GM19023 (cell line): Measurements from ENCODE around the gene OR2A42.
"Not testable (repeated sequence)": the region's sequence is repeated elsewhere in the genome, so short reads cannot be mapped to it uniquely, and the experiment has no call there.

Source experiments
- ATAC-seq: cut with Tn5 transposase; IDR thresholded peaks from one replicate; pipeline ENCODE4 v1.9.1; 2021; ENCODE audit warnings: mild to moderate bottlenecking, moderate library complexity; ENCODE audit not compliant: unreplicated experiment

The OR2A42 gene

DNA sequence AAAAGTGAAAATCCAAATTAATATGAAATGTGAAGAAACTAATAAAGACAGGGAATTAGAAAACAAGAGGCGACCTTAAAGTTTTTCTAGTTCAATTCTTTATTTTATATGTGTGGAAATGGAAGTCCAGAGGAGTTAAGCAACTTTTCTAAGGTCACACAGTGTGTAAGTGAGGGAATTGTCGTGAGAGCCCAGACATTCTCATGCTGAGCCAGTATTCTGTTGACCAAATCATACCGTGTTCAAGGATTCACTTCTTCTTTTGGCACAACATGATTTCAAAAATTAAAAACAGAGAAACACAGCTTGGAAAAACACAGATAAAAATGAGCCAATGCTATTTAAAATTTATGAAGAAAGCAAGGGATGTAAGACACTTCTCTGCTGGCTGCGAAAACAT lies 12.5 kb downstream of the OR2A42 start:
- ATAC-seq: not testable (repeated sequence)

GRCh38 chr7:144223675-144224074 lies 15.7 kb downstream of the OR2A42 start:
- ATAC-seq: not testable (repeated sequence)

GRCh38 chr7:144220531-144220930 lies 18.9 kb downstream of the OR2A42 start:
- ATAC-seq: not testable (repeated sequence)

GRCh38 chr7:144219149-144219548 lies 20.3 kb downstream of the OR2A42 start:
- ATAC-seq: not testable (repeated sequence)

- not testable (repeated sequence) for ATAC-seq
These were observed 20.8 kb downstream of the OR2A42 start for GRCh38 chr7:144218581-144218980.

DNA sequence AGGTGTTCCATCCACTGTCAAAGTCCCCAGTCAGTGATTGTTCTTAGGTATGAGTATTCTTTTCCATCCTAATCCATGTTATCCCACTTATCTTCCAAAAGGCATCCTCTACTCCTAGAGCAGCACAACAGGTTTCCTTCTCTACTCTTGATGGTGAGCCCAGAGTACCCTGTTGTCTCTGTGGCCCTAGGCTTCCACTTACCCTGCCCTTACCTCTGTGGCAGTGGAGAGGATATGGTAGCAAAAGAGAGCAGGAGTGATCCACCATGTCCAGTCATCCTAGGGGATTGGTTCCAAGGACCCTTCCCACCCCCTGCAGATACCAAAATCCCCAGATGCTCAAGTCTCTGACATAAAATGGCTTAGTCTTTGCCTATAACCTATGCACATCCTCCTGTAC lies 22.2 kb downstream of the OR2A42 start:
- not testable (repeated sequence) for ATAC-seq

DNA sequence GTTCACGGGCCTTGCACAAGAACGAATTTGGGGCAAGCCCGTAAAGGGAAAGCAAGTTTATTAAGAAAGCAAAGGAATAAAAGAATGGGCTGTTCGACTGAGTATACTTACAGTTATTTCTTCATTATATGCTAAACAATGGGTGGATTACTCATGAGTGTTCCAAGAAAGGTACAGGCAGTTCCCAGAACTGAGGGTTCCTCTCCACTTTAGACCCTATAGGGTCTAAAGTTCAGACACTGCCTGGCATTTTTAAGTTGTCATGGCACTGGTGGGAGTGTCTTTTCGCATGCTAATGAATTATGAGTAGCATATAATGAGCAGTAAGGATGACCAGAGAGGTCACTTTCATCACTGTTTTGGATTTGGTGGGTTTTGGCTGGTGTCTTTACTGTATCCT lies 34.1 kb downstream of the OR2A42 start:
- ATAC-seq: not testable (repeated sequence)

- ATAC-seq: not testable (repeated sequence)
These were observed 36.3 kb downstream of the OR2A42 start for GRCh38 chr7:144203086-144203485.

GRCh38 chr7:144201978-144202377 lies 37.4 kb downstream of the OR2A42 start:
- peak; percentile 26 for ATAC-seq

DNA sequence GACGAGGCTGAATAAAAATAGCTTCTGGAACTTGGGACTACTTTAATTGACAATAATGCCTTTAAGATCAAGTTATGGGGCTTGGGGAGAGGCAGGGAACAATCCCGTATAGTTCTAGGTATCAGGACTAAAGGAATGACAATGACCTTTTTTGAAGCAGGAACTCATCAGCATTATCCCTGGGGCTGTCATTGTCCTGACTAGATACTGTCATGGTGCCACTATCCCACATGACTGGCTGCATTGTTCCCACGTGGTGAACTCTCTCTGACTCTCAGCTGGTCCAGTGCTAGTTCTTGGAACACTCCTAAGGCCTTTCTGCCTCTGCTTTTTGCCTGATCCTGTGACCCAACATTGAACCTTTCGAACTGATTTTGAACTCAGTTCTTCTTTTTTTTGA lies 40.5 kb downstream of the OR2A42 start:
- not testable (repeated sequence) for ATAC-seq

DNA sequence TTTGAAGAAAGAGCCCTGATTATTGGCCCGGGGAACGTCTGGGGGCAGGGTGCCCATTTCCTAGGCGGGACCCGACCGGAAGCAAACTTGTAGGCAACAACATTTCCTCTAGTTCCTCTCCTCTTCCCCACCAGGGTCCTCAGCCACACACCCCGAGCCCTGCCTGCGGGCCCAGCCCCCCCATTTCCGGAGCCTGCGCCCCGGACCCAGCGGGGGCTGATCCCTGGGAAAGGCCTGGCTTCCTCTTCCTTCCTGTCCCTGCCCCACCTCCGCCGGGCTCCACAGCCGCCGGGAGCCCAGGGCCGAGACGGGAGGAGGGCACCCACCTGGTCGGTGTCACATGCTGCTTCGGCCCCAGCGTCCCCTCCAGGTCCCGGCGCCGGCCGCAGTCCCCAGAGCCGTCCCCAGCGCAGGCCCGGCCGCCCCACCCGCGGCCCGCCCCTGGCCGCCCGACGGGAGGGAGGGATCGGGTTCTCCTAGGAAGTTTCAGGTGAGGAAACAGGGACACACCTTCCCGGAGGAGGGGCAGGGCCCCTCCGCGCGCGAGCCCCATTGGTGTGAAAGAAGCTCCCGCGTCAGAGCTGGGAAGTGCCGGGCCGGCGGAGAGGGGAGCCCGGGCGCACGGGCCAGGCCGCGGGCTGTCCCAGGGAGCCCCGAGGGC lies 44.1 kb downstream of the OR2A42 start, which contains the start of gene ARHGEF35:
ARHGEF35 (minus strand) TSS at position 622 of the 661 bp plus-strand sequence. CDS start 7,450 bp downstream, outside the sequence.
- ATAC-seq: peak; percentile 69

DNA sequence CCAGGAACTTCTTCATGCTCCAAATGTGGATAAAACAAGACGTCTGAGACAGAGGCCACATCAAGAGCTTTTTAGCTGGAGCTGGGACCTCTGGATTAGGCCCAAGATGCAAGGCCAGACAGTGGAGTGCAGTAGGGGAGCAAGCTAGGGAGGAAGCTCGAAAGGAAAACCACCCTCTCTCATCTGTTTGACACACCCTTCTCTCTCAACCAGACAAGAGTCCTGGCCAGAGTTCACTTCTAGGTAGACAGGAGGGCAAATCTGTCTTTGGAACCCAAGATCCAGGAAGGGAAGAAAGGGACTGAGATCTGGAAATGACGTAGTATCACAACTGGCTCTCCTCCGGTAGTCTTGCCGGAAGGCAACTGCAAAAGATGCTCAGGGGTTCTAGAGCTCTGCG lies 45.0 kb downstream of the OR2A42 start:
- not testable (repeated sequence) for ATAC-seq

DNA sequence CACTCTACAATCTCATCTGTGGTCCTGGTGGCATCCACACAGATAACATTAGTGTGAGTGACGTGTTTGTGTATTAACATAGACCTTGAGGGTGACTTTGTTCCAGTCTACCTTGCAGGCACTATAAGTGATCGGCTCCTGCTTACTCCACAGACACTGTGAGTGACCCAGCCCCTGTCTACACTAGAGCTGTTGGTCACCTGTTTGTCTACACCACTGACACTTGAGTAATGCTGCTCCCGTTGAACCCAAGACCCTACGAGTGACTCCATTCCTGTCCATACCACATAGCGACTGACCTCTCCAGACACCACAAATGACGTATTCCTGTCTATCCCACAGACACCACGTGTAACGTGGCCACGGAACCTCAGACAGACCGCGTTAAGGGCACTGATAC lies 45.6 kb downstream of the OR2A42 start:
- not testable (repeated sequence) for ATAC-seq

- not testable (repeated sequence) for ATAC-seq
These were observed 50.7 kb downstream of the OR2A42 start for GRCh38 chr7:144188578-144189171.

GRCh38 chr7:144187848-144188247 lies 51.6 kb downstream of the OR2A42 start:
- not testable (repeated sequence) for ATAC-seq

GRCh38 chr7:144183166-144183565 lies 56.2 kb downstream of the OR2A42 start, which contains the start of gene CTAGE4:
Gene CTAGE4 (plus strand): TSS chr7:144183466. CDS start chr7:144183504, 38 bp downstream.
- ATAC-seq: not testable (repeated sequence)

GRCh38 chr7:144179165-144179479 lies 60.3 kb downstream of the OR2A42 start:
- peak; percentile 33 for ATAC-seq

GRCh38 chr7:144178380-144179164 lies 60.8 kb downstream of the OR2A42 start:
- peak; percentile 97 for ATAC-seq
